22Rv1 (cell line): ENCODE results near the gene ZCCHC17.

Experiments used
- H3K27ac ChIP-seq: fragments of 450-650 bp; 2 replicates; pipeline ENCODE4 v1.5.1; 2017
- CTCF ChIP-seq: fragments of 450-650 bp; IDR thresholded peaks from 2 replicates; pipeline ENCODE4 v1.5.1; 2017; ENCODE audit warnings: mild to moderate bottlenecking
- ZFX ChIP-seq: fragments of 450-650 bp; IDR thresholded peaks from 2 replicates; pipeline ENCODE4 v1.6.1; 2017; ENCODE audit warnings: antibody characterized with exemption, borderline replicate concordance

ZCCHC17 gene

GRCh38 chr1:31412732-31413404 lies 116.0 kb downstream of the ZCCHC17 start, which contains the start of gene SERINC2:
SERINC2 (plus strand) TSS chr1:31413213; CDS start chr1:31413266, 53 bp downstream.
- TF ChIP-seq ZFX (no peak), CTCF (no peak)
- peak within 1 kb of the TSS; percentile 71 for H3K27ac ChIP-seq

- peak overlapping the region; percentile 71 for H3K27ac ChIP-seq
- no peak for TF ChIP-seq CTCF
- no peak for TF ChIP-seq ZFX
Observed at GRCh38 chr1:31413405-31414001, 116.7 kb downstream of the ZCCHC17 start.
